IMR-90 (cell line): ENCODE results near the gene SRGAP3. TPM values are rescaled to one million over a fixed set of nuclear protein-coding genes. Genes with fewer than 3 reads are reported as not detected.

Experiments
- ATAC-seq: fragments of 200-7000 bp; cut with Tn5 transposase; 2 replicates; pipeline ENCODE4 v1.9.1; 2020; ENCODE audit warnings: low read depth, mild to moderate bottlenecking, moderate library complexity
- BruUV-seq: library from RNA; stranded (reverse); fragments of 400-500 nt; replicated peaks from 2 replicates; lab custom pipeline; 2021; lab: Mats Ljungman, UMichigan
- CTCF ChIA-PET: fragments of 300-600 bp; formaldehyde crosslinking; extraction: SDS; loops from one replicate; lab custom pipeline; 2021; ENCODE audit warnings: antibody characterized with exemption; lab: Yijun Ruan, JAX
- POLR2A ChIA-PET: fragments of 300-600 bp; sonication (Branson Sonifier 250); formaldehyde crosslinking; loops from one replicate; lab custom pipeline; 2022; ENCODE audit warnings: antibody characterized with exemption; ENCODE audit not compliant: unreplicated experiment; lab: Charles Lee
- DNase-seq: peaks from one replicate; pipeline ENCODE4 v3.0.0; 2013
- H2AFZ ChIP-seq: replicated peaks from 2 replicates; pipeline ENCODE3; 2013; ENCODE audit warnings: low read length, mild to moderate bottlenecking; ENCODE audit not compliant: poor library complexity
- H2AK5ac ChIP-seq: 2 replicates; pipeline ENCODE4 v1.6.1; 2013; ENCODE audit warnings: low read depth, low read length, inconsistent platforms
- H2AK9ac ChIP-seq: replicated peaks from 2 replicates; pipeline ENCODE3; 2013; ENCODE audit warnings: mild to moderate bottlenecking, low read depth, low read length, moderate library complexity; ENCODE audit not compliant: poor library complexity
- H2BK120ac ChIP-seq: 2 replicates; pipeline ENCODE4 v1.6.1; 2013; ENCODE audit warnings: low read depth, low read length, inconsistent platforms
- H2BK15ac ChIP-seq: 3 replicates; pipeline ENCODE4 v1.6.1; 2013; ENCODE audit warnings: low read depth, low read length, inconsistent platforms
- H2BK20ac ChIP-seq: 2 replicates; pipeline ENCODE4 v1.6.1; 2013; ENCODE audit warnings: low read depth, mild to moderate bottlenecking, inconsistent platforms, low read length, moderate library complexity
- H2BK5ac ChIP-seq: 2 replicates; pipeline ENCODE4 v1.6.1; 2013; ENCODE audit warnings: mild to moderate bottlenecking, low read depth, low read length, inconsistent platforms; ENCODE audit not compliant: poor library complexity, severe bottlenecking
- H3K14ac ChIP-seq: replicated peaks from 2 replicates; pipeline ENCODE4 v1.6.1; 2013; ENCODE audit warnings: low read depth, low read length, inconsistent platforms
- H3K18ac ChIP-seq: 2 replicates; pipeline ENCODE4 v1.6.1; 2013; ENCODE audit warnings: low read depth, low read length, control low read depth
- H3K23ac ChIP-seq: 2 replicates; pipeline ENCODE4 v1.6.1; 2013; ENCODE audit warnings: low read depth, low read length, inconsistent platforms
- H3K27ac ChIP-seq: 2 replicates; pipeline ENCODE4 v1.5.1; 2013; ENCODE audit warnings: mild to moderate bottlenecking, control low read depth, low read length; ENCODE audit not compliant: insufficient read depth
- H3K27me3 ChIP-seq: 2 replicates; pipeline ENCODE4 v1.6.1; 2013; ENCODE audit warnings: low read length; ENCODE audit not compliant: control insufficient read depth, insufficient read depth
- H3K36me3 ChIP-seq: 2 replicates; pipeline ENCODE4 v1.6.1; 2013; ENCODE audit warnings: low read length, mixed read lengths; ENCODE audit not compliant: control insufficient read depth, insufficient read depth
- H3K4ac ChIP-seq: 2 replicates; pipeline ENCODE4 v1.6.1; 2013; ENCODE audit warnings: low read depth, low read length, inconsistent platforms
- H3K4me1 ChIP-seq: 2 replicates; pipeline ENCODE4 v1.6.1; 2013; ENCODE audit warnings: low read length, mixed read lengths; ENCODE audit not compliant: control insufficient read depth, insufficient read depth
- H3K4me2 ChIP-seq: 2 replicates; pipeline ENCODE4 v1.6.1; 2013; ENCODE audit warnings: low read depth, mild to moderate bottlenecking, control low read depth, low read length, moderate library complexity
- H3K4me3 ChIP-seq: 2 replicates; pipeline ENCODE4 v1.5.1; 2013; ENCODE audit warnings: low read depth, mild to moderate bottlenecking, control low read depth, low read length, moderate library complexity; ENCODE audit not compliant: insufficient read depth
- H3K56ac ChIP-seq: 2 replicates; pipeline ENCODE4 v1.6.1; 2013; ENCODE audit warnings: low read length, inconsistent platforms; ENCODE audit not compliant: insufficient read depth; ENCODE audit errors: extremely low read depth
- H3K79me1 ChIP-seq, 2 experiments: 2 replicates each; pipeline ENCODE4 v1.6.1; 2013; ENCODE audit warnings: low read length in 2 of 2, inconsistent platforms in 1 of 2, low read depth in 1 of 2
- H3K9ac ChIP-seq: 2 replicates; pipeline ENCODE4 v1.6.1; 2013; ENCODE audit warnings: low read depth, low read length, control low read depth
- H3K9me1 ChIP-seq: 2 replicates; pipeline ENCODE4 v1.6.1; 2013; ENCODE audit warnings: low read length, inconsistent platforms; ENCODE audit not compliant: insufficient read depth
- H3K9me3 ChIP-seq: 2 replicates; pipeline ENCODE4 v1.6.1; 2013; ENCODE audit warnings: low read length; ENCODE audit not compliant: control insufficient read depth, insufficient read depth
- H4K20me1 ChIP-seq: 2 replicates; pipeline ENCODE4 v1.6.1; 2013; ENCODE audit warnings: low read length, inconsistent platforms; ENCODE audit not compliant: insufficient read depth
- H4K5ac ChIP-seq: 2 replicates; pipeline ENCODE4 v1.6.1; 2013; ENCODE audit warnings: mild to moderate bottlenecking, low read depth, low read length, control low read depth
- H4K8ac ChIP-seq, 2 experiments: 2 replicates each; pipeline ENCODE4 v1.6.1; 2013; ENCODE audit warnings: low read depth in 2 of 2, low read length in 2 of 2, control low read depth in 1 of 2, inconsistent platforms in 1 of 2
- H4K91ac ChIP-seq: 2 replicates; pipeline ENCODE4 v1.6.1; 2013; ENCODE audit warnings: low read depth, low read length, inconsistent platforms; ENCODE audit not compliant: insufficient read depth
- BHLHE40 ChIP-seq: fragments of 150-350 bp; IDR thresholded peaks from 2 replicates; pipeline ENCODE4 v1.6.1; 2016; ENCODE audit warnings: mild to moderate bottlenecking, low read depth, low read length
- CEBPB ChIP-seq: IDR thresholded peaks from 2 replicates; pipeline ENCODE4 v1.6.1; 2012; ENCODE audit warnings: low read depth, low read length, improper control_type of control experiment
- CHD1 ChIP-seq: IDR thresholded peaks from 2 replicates; pipeline ENCODE4 v1.6.1; 2012; ENCODE audit warnings: low read depth, low read length, improper control_type of control experiment
- CTCF ChIP-seq: conservative IDR thresholded peaks from 2 replicates; pipeline ENCODE4 v1.5.1; 2012; ENCODE audit warnings: mild to moderate bottlenecking, low read depth, low read length, improper control_type of control experiment
- ELK1 ChIP-seq: fragments of 150-350 bp; IDR thresholded peaks from 2 replicates; pipeline ENCODE4 v1.6.1; 2016; ENCODE audit warnings: low read depth, mild to moderate bottlenecking, low read length, moderate library complexity, borderline replicate concordance
- FOS ChIP-seq: fragments of 150-350 bp; IDR thresholded peaks from 2 replicates; pipeline ENCODE4 v1.6.1; 2016; ENCODE audit warnings: low read depth, low read length
- MAFK ChIP-seq: IDR thresholded peaks from 2 replicates; pipeline ENCODE4 v1.6.1; 2012; ENCODE audit warnings: low read depth, low read length, improper control_type of control experiment
- MAZ ChIP-seq: IDR thresholded peaks from 2 replicates; pipeline ENCODE4 v1.6.1; 2012; ENCODE audit warnings: low read depth, mild to moderate bottlenecking, low read length, improper control_type of control experiment, moderate library complexity, borderline replicate concordance
- MXI1 ChIP-seq: IDR thresholded peaks from 2 replicates; pipeline ENCODE4 v1.6.1; 2012; ENCODE audit warnings: low read depth, mild to moderate bottlenecking, low read length, moderate library complexity, borderline replicate concordance
- NFE2L2 ChIP-seq: fragments of 150-350 bp; IDR thresholded peaks from 2 replicates; pipeline ENCODE4 v1.6.1; 2016; ENCODE audit warnings: low read depth, mild to moderate bottlenecking, low read length
- POLR2A ChIP-seq: IDR thresholded peaks from 2 replicates; pipeline ENCODE4 v1.6.1; 2012; ENCODE audit warnings: mild to moderate bottlenecking, low read depth, low read length
- RAD21 ChIP-seq: IDR thresholded peaks from 2 replicates; pipeline ENCODE4 v1.6.1; 2012; ENCODE audit warnings: low read length, improper control_type of control experiment
- RCOR1 ChIP-seq: IDR thresholded peaks from 2 replicates; pipeline ENCODE4 v1.6.1; 2012; ENCODE audit warnings: mild to moderate bottlenecking, low read length, improper control_type of control experiment; ENCODE audit not compliant: insufficient replicate concordance
- RFX5 ChIP-seq: IDR thresholded peaks from 2 replicates; pipeline ENCODE4 v1.8.0; 2012; ENCODE audit warnings: low read depth, mild to moderate bottlenecking, low read length, moderate library complexity
- SMC3 ChIP-seq: fragments of 150-350 bp; IDR thresholded peaks from 2 replicates; pipeline ENCODE4 v1.6.1; 2016; ENCODE audit warnings: low read depth, mild to moderate bottlenecking, antibody characterized with exemption, low read length, moderate library complexity
- WGBS, 2 experiments: methylation state at CpG; one replicate each; pipeline versions ENCODE4 v1.1.5 to v1.1.7; 2013; ENCODE audit warnings: missing lambda C conversion rate in 2 of 2; ENCODE audit not compliant: insufficient read length in 1 of 2; ENCODE audit errors: extremely low coverage in 2 of 2; 5-methylcytosine and 5-hydroxymethylcytosine counted together
- dilution Hi-C: fragments of 300-500 bp; cut with HindIII; formaldehyde crosslinking; loops from one replicate; pipeline ENCODE4 v1.14.3; 2018; ENCODE audit warnings: low sequenced_read_pairs; ENCODE audit not compliant: unreplicated experiment
- in situ Hi-C: fragments of 300-500 bp; cut with MboI; formaldehyde crosslinking; loops from 3 replicates; pipeline ENCODE4 v1.14.3; 2019; ENCODE audit warnings: low sequenced_read_pairs, inconsistent platforms, mixed read lengths
- intact Hi-C: fragments of 100-400 bp; cut with micrococcal nuclease; formaldehyde crosslinking; loops from 2 replicates; pipeline ENCODE4 v1.10.0; 2022
- polyA plus RNA-seq, 3 experiments: library from polyadenylated mRNA; depleted of rRNA; stranded (reverse); fragments of >200 nt; gene quantifications; 2 replicates each; pipeline ENCODE4 v1.2.3, GENCODE V29; 2012; ENCODE audit warnings: low replicate concordance in 1 of 3
- total RNA-seq: library from RNA; depleted of rRNA; stranded (reverse); fragments of >200 nt; gene quantifications from 2 replicates; pipeline ENCODE4 v1.2.3, GENCODE V29; 2012
- TF ChIP-seq, protein P1 (sequence below): fragments of 150-350 bp; IDR thresholded peaks from 2 replicates; pipeline ENCODE4 v1.6.1; 2017; ENCODE audit warnings: mild to moderate bottlenecking, antibody characterized with exemption, low read length, low read depth

SRGAP3 gene
- total and polyA plus RNA-seq, 2 of the 4 experiments (the other 2 are of a cell fraction): 0.68 to 1.4 TPM

GRCh38 chr3:9241956-9242355 is 7.5 kb downstream of the SRGAP3 start:
- Histone ChIP-seq H2BK5ac (no peak overlapping the region), H3K36me3 (no peaks in the 10 kb centered on the region), H2AK5ac (no peak overlapping the region), H4K8ac (no peak overlapping the region), H3K4me3 (no peak overlapping the region), H2AFZ (no peak overlapping the region), H3K79me1 (no peaks in the 10 kb centered on the region), H2BK20ac (no peak overlapping the region), H4K20me1 (no peaks in the 10 kb centered on the region), H3K23ac (no peak overlapping the region), H2BK120ac (no peak overlapping the region), H3K4me2 (no peak overlapping the region), H2AK9ac (no peak overlapping the region), H3K9ac (no peak overlapping the region), H3K9me1 (no peaks in the 10 kb centered on the region), H3K4ac (no peak overlapping the region), H3K27me3 (no peaks in the 10 kb centered on the region; the same call in 1 of the 2 replicates), H3K14ac (no peak overlapping the region), H3K56ac (no peak overlapping the region), H3K4me1 (no peaks in the 10 kb centered on the region), H2BK15ac (no peak overlapping the region), H3K18ac (no peak overlapping the region), H3K9me3 (no peaks in the 10 kb centered on the region), H4K5ac (no peak overlapping the region), H3K27ac (no peak overlapping the region), H4K91ac (no peak overlapping the region)
- dilution Hi-C loops (no loop called here), in situ Hi-C loops (no loop called here), intact Hi-C loops (no loop called here)
- no peak for ATAC-seq
- no TSS peak for BruUV-seq
- TF ChIP-seq ELK1 (no peak), CTCF (no peak), MXI1 (no peak), SMC3 (no peak), NFE2L2 (no peak), RAD21 (no peak), RCOR1 (no peak), RFX5 (no peak), CEBPB (no peak), MAFK (no peak), FOS (no peak), MAZ (no peak), BHLHE40 (no peak), POLR2A (no peak), CHD1 (no peak)
- TF ChIP-seq, protein P1, sequence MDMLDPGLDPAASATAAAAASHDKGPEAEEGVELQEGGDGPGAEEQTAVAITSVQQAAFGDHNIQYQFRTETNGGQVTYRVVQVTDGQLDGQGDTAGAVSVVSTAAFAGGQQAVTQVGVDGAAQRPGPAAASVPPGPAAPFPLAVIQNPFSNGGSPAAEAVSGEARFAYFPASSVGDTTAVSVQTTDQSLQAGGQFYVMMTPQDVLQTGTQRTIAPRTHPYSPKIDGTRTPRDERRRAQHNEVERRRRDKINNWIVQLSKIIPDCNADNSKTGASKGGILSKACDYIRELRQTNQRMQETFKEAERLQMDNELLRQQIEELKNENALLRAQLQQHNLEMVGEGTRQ: no peak
- POLR2A ChIA-PET: no interaction called here
- no peak for DNase-seq
- CTCF ChIA-PET: no interaction called here
- WGBS, 2 experiments: no CpG with 5 or more reads among the region's 4 CpGs
